Chondrocyte (in vitro differentiated cells): ENCODE data around the gene AKAP12. TPM values are rescaled to one million over a fixed set of nuclear protein-coding genes. Genes with fewer than 3 reads are reported as not detected.

Source experiments
- DNase-seq: peaks from one replicate; pipeline ENCODE4 v3.0.0; 2021; ENCODE audit warnings: mixed read lengths, low spot score
- H3K27ac Mint-ChIP-seq: one replicate; pipeline ENCODE4 v1.8.0; 2021; ENCODE audit warnings: mild to moderate bottlenecking, moderate library complexity, mixed read lengths; ENCODE audit not compliant: unreplicated experiment
- H3K27me3 Mint-ChIP-seq: 2 replicates; pipeline ENCODE4 v1.8.0; 2021; ENCODE audit warnings: low read depth, mixed read lengths
- H3K36me3 Mint-ChIP-seq: 2 replicates; pipeline ENCODE4 v1.8.0; 2021; ENCODE audit warnings: low read depth, mixed read lengths
- H3K4me1 Mint-ChIP-seq: 2 replicates; pipeline ENCODE4 v1.8.0; 2021; ENCODE audit warnings: low read depth, mild to moderate bottlenecking, mixed read lengths
- H3K4me3 Mint-ChIP-seq: one replicate; pipeline ENCODE4 v1.8.0; 2021; ENCODE audit warnings: mild to moderate bottlenecking, moderate library complexity, mixed read lengths; ENCODE audit not compliant: unreplicated experiment
- H3K9me3 Mint-ChIP-seq: 2 replicates; pipeline ENCODE4 v1.8.0; 2021; ENCODE audit warnings: low read depth, mixed read lengths
- CTCF ChIP-seq: fragments of 200-600 bp; sonication (generic); IDR thresholded peaks from 2 replicates; pipeline ENCODE4 v1.5.0; 2021; ENCODE audit warnings: antibody characterized with exemption, mild to moderate bottlenecking, moderate library complexity
- total RNA-seq: library from RNA; stranded (reverse); gene quantifications from 3 replicates; pipeline ENCODE4 v1.2.1, GENCODE V29; 2021

The AKAP12 gene
- total RNA-seq, 1 donor from 2014 or later, result 176 TPM

DNA sequence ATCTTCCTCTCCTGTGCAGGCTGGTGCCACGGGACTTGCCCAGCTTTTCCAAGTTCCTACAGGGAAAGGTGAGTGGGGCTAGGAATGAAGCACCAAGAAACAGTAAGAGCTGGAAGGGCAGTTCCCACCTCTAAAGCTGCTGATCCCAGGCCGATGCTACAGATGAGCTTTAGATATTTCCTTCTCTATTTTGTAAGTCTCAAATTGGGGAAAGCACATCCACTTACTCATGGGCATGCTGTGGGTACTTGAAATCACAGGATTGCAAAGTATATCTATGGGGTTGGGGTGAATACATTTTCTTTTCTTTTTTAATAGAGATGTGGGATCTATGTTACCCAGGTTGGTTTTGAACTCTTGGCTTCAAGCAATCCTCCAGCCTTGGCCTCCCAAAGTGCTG is 148.5 kb downstream of the AKAP12 start:
- no peaks in the 10 kb centered on the region for H3K36me3 Mint-ChIP-seq
- H3K9me3 Mint-ChIP-seq, result no peaks in the 10 kb centered on the region
- no peak overlapping the region for H3K4me3 Mint-ChIP-seq
- peak overlapping the region; percentile 57 for H3K27ac Mint-ChIP-seq
- peaks cover 38% of the 10 kb centered on the region for H3K4me1 Mint-ChIP-seq
- DNase-seq, result no peak
- no peaks in the 10 kb centered on the region for H3K27me3 Mint-ChIP-seq
- TF ChIP-seq CTCF, result no peak

GRCh38 chr6:151388997-151389617 is 149.3 kb downstream of the AKAP12 start:
- peaks cover 46% of the 10 kb centered on the region for H3K4me1 Mint-ChIP-seq
- no peaks in the 10 kb centered on the region for H3K27me3 Mint-ChIP-seq
- H3K27ac Mint-ChIP-seq, result peak overlapping the region; percentile 95
- peak overlapping the region; percentile 76 for H3K4me3 Mint-ChIP-seq
- H3K36me3 Mint-ChIP-seq, result no peaks in the 10 kb centered on the region
- no peak for TF ChIP-seq CTCF
- no peak for DNase-seq
- H3K9me3 Mint-ChIP-seq, result no peaks in the 10 kb centered on the region

GRCh38 chr6:151389618-151390275 is 150.0 kb downstream of the AKAP12 start:
- peak overlapping the region; percentile 76 for H3K4me3 Mint-ChIP-seq
- no peak for TF ChIP-seq CTCF
- H3K36me3 Mint-ChIP-seq, result no peaks in the 10 kb centered on the region
- peak; percentile 93 for DNase-seq
- H3K9me3 Mint-ChIP-seq, result no peaks in the 10 kb centered on the region
- peak overlapping the region; percentile 95 for H3K27ac Mint-ChIP-seq
- H3K27me3 Mint-ChIP-seq, result no peaks in the 10 kb centered on the region
- H3K4me1 Mint-ChIP-seq, result peaks cover 50% of the 10 kb centered on the region

DNA sequence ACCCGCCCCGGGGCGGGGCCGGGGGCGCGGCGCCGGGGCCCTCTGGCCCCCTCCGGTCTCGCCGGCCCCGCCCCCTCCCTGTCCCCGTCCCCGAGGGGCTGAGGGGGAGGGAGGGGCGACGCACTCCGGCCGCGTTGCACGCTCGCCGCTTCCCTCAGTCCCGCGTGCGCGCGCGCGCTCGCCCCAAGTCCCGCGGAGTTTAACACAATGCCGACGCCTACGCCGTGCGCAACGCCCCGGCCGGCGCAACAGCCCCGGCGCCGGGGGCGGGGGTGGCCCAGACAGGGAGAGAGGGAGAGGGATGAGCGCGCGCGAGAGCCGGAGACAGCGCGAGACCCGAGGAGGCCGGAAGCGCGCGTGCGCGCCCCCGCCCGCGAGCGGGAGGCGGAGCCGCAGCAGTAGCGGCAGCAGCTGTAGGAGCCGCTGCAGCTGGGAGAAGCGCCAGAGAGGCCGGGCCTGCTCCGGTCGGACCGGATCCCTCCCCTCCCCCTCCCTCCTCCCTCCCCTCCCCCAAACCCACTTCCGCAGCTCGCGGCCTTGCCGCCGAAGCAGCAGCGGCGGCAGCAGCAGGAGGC is 150.6 kb downstream of the AKAP12 start:
- Mint-ChIP-seq H3K27ac (peak overlapping the region; percentile 65), H3K36me3 (no peaks in the 10 kb centered on the region), H3K27me3 (no peaks in the 10 kb centered on the region), H3K4me1 (peaks cover 55% of the 10 kb centered on the region), H3K9me3 (no peaks in the 10 kb centered on the region), H3K4me3 (peak overlapping the region; percentile 54)
- DNase-seq, result peak; percentile 99
- TF ChIP-seq CTCF, result no peak

GRCh38 chr6:151390851-151391470 is 151.2 kb downstream of the AKAP12 start:
- peak overlapping the region; percentile 83 for H3K4me3 Mint-ChIP-seq
- H3K36me3 Mint-ChIP-seq, result no peaks in the 10 kb centered on the region
- DNase-seq, result no peak
- peak; percentile 15 for TF ChIP-seq CTCF
- peaks cover 57% of the 10 kb centered on the region for H3K4me1 Mint-ChIP-seq
- no peaks in the 10 kb centered on the region for H3K9me3 Mint-ChIP-seq
- H3K27me3 Mint-ChIP-seq, result no peaks in the 10 kb centered on the region
- H3K27ac Mint-ChIP-seq, result peak overlapping the region; percentile 82
